Ramos (cell line): Measurements from ENCODE around the gene PERM1.

Experiments
- in situ Hi-C: fragments of 300-500 bp; cut with MboI; formaldehyde crosslinking; loops from one replicate; pipeline ENCODE4 v1.14.3; 2022; ENCODE audit warnings: low sequenced_read_pairs; ENCODE audit not compliant: unreplicated experiment

Gene PERM1

DNA sequence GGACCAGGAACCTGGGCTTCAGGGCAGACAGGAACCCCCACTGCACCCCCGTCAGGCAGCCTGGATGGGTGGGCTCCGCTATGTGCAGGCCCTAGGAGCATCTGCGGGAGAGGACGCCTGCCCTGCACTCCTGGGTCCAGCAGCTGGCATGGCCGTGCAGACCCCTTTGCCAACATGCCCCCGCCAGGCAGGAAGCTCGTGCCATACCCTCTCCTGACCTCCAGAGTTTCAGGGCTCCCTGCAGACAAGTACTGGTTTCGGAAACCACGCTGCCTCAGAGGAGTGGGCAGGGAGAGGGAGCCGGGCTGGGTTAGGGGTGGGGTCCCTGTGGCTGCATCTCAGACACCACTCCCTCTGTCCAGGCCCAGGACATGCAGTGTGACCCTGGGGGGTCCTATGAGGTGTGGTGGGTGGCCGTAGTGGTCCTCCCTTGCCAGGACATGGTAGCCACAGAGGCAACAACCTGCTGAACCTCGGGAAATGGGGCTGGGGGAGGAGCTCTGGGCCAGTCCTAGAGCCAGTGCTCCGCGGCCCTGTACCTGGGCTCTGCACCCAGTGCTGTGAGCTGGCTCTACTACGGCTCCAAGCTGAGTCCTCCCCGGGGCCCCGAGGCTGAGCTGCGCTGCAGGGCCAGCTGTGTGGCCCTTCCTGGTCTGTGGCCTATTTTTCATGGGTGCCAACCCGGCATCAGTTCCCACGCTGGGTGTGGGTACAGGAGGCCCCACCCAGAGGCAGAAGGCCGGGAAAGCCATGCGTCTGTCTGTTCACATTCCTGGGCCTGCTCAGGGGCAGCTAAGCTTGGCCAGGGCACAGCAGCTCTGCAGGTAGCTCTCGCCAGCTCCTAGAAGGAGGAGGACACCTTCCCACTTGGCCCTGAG is 14.2 kb downstream of the PERM1 start:
- in situ Hi-C loops = no loop called here

DNA sequence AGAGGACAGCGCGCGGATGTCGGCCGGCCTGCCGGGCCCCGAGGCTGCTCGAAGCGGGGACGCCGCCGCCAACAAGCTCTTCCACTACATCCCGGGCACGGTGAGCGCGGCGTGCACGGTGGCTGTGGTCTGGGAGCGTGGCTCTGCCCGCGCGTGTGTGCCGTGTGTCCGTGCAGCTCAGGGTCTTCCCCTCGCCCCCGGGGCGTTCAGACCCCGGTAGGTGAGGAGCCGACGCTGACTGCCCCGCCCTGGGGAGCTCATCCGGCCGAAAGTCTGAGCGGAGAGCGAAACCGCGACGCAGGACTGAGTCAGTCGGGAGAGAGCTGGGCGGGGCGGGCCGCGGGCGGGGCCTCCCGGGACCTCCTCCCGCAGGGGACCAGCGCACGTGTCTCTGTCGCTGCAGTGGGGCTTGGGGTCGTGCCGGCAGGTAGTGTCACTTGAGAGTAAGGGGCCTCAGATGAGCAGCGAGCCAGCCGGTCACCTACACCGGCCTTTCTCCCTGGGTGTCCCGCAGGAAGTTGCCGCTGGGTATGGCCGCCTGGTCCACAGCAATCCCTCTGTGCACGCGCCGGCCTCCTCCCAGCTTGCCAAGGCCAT is 15.1 kb downstream of the PERM1 start:
- in situ Hi-C loops = no loop called here

DNA sequence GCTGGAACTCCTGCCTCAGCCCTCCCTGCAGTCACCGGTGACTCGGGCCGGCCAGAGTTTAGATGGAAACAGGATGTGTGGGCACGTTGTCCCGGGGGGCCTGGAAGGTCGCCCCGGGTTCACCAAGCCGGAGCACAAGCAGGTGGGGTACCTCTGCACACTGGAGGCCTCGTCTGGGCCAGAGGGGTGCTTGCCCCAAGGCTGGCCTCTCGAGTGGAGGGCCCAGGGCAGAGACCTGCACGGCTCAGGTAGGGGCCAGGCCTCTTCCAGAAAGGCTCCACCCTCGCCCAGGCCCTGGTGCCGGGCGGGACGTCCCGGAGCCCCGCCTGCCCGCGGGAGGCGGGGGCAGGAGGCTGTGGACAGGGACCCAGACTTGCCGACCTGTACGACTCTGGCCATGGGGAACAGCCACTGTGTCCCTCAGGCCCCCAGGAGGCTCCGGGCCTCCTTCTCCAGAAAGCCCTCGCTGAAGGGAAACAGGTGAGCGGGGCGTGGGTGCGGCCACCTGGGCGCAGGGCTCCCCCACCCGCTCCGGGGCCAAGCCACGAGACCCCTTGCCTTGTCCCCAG is 15.7 kb downstream of the PERM1 start, which contains the start of gene PLEKHN1:
TSS of gene PLEKHN1 (plus strand) at position 348 of the 569 bp plus-strand sequence. CDS start at position 398, 50 bp downstream.
- in situ Hi-C loops = no loop called here

DNA sequence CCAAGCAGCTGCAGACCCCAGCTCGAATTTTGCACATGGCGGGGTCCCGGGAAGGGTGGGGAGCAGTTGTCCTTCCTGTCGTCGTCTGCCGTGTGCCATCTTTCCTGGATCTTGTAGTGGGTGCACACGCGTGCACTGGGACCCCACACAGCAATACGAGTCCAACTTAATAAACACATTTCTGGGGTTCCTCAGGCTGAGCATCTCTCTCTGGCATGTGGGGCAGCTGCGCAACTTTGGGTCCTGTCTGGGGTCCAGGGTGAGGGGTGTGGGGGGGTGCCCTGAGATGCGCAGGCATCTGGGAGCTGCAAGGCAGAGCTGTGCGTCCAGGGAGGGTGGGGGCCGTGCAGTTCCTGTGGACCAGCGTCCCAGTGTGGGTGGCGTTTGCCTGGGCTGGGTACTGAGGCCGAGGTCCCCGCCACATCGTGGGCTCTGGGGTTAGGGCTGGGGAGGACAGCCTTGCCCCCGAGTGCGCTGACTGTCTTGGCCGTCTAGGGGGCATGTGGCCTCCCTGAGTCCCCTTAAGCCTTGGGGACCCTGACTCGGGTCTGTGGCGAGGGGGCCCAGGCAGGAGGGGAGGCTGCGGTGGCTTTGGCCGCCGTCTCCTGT is 16.3 kb downstream of the PERM1 start:
- in situ Hi-C loops = no loop called here

DNA sequence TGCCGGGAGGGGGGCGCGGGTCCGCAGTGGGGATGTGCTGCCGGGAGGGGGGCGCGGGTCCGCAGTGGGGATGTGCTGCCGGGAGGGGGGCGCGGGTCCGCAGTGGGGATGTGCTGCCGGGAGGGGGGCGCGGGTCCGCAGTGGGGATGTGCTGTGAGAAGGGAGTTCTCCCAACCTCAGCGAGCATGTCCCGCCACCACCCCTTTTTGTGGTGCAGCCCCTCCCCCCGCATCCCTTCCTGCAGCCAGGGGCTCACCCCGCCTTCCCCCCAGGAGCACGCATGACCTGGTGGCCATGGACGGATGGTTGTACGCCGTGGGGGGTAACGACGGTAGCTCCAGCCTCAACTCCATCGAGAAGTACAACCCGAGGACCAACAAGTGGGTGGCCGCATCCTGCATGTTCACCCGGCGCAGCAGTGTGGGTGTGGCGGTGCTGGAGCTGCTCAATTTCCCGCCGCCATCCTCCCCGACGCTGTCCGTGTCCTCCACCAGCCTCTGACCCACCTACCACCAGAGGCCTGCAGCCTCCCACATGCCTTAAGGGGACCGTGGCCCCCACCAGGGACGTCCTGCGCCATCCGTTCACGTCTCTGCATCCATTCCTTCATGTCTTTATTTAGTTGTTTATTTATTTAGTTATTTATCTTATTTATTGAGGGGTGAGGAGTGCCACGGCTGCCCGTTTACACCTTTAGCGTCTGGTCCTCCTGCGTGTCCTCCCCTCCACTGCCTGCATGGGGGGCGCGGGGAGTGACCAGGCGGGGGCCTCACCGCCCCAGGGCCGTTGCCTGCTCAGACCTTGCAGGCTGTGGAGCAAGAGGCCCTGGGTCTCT is 17.0 kb downstream of the PERM1 start:
- in situ Hi-C loops = no loop called here

DNA sequence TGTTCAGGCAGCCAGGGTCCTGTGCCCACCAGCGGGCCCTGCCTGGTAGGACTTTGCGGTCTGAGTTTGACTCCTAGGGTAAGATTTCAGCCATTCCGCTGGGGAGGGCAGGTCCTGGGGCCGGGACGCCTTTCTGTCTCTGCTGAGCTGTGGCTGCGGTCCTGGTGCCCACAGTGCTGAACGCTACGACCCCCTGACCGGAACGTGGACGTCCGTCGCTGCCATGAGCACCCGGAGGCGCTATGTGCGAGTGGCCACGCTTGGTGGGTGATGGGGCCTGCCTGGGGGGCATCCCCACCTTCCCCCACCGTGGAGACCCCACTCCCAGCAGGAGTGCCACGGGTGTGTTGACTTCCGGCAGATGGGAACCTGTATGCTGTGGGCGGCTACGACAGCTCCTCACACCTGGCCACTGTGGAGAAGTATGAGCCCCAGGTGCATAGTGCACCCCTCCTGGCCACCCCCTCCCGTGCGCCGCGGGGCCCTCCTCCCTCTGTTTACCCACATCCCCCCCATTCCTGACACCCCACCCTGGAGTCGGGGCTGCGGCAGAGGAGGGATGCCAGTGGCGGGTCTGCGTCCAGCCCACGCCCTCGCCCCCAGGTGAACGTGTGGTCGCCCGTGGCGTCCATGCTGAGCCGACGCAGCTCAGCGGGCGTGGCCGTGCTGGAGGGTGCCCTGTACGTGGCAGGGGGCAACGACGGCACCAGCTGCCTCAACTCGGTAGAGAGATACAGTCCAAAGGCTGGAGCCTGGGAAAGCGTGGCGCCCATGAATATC is 18.0 kb downstream of the PERM1 start:
- in situ Hi-C loops = no loop called here

DNA sequence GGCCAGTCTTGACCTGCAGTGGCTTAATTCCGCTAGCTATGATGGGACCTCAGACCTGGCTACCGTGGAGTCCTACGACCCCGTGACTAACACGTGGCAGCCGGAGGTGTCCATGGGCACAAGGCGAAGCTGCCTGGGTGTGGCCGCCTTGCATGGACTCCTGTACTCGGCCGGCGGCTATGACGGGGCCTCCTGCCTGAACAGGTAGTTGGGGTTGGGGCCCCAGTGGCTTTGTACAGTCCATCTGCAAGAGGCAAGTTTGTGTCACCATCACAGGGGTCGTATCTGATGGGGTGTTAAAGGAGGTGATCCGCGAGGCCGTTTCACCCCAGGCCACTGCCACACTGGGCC is 18.6 kb downstream of the PERM1 start:
- in situ Hi-C loops = no loop called here

DNA sequence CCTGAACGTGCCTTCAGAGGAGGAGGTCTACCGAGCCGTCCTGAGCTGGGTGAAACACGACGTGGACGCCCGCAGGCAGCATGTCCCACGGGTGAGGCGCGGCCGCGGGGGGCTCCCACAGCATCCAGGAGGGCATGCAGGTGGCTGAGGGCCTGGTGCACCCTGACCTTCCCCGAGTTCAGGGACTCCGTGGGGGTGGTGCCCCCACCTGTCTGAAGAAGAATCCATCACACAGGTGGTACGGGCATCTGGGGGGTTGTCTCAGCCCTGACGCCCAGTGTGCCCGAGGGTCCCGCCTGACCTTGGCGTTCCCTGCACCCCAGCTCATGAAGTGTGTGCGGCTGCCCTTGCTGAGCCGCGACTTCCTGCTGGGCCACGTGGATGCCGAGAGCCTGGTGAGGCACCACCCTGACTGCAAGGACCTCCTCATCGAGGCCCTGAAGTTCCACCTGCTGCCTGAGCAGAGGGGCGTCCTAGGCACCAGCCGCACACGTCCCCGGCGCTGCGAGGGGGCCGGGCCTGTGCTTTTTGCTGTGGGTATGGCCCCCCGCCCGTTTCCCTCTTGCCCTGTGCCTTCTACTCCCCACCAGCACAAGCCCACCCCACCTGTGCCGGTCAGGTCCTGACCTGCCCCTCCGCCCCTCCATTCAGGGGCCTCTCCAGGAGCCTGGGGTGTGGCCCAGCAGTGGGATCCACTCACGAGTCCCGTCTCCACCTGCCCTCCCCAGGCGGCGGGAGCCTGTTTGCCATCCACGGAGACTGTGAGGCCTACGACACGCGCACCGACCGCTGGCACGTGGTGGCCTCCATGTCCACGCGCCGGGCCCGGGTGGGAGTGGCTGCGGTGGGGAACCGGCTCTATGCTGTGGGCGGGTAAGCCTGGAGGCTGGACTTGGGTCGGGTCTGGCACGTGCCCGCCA is 19.3 kb downstream of the PERM1 start:
- in situ Hi-C loops = no loop called here

DNA sequence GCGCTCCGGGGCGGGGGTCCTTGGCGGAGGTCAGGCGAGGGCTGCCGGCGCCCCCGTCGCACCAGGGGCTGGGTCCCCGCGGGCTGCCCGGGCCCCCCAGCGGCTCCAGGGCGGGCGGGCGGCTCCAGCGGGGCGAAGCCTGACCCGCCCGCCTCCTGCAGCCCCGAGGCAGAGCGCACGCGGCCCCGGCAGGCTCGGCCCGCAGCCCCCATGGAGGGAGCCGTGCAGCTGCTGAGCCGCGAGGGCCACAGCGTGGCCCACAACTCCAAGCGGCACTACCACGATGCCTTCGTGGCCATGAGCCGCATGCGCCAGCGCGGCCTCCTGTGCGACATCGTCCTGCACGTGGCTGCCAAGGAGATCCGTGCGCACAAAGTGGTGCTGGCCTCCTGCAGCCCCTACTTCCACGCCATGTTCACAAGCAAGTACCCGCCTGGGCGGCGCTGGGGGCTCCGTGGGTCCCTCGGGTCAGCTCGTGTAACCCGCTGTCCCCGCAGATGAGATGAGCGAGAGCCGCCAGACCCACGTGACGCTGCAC is 20.7 kb downstream of the PERM1 start:
- in situ Hi-C loops = no loop called here

DNA sequence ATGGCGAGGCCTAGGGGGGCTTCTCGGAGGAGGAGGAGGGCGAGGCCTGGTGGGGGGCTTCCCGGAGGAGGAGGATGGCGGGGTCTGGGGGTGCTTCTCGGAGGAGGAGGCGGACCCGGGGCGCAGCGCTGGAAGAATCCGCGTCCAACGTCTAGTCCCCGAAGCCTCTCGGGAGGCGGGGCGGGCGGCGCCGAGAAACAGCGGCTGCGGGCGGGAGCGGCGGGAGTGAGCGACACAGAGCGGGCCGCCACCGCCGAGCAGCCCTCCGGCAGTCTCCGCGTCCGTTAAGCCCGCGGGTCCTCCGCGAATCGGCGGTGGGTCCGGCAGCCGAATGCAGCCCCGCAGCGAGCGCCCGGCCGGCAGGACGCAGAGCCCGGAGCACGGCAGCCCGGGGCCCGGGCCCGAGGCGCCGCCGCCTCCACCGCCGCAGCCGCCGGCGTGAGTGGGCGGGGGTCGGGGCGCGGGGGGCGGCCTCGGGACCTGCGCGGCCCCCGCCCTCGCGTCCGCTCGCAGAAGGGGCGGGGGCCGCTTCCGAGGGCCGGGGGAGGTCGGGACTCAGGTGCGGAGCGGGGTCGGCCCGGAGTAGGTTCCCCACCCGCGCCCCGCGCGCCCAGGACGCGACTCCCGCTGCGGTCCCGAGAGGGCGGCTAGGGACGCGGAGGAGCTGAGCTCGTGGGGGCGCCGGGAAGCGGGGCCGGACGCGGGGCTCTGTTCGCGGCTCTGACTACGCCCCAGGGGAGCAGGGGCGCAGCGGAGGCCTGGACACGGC is 21.3 kb downstream of the PERM1 start, which contains the start of gene KLHL17:
TSS of gene KLHL17 (plus strand) at position 222 of the 769 bp plus-strand sequence. CDS start at position 332, 110 bp downstream.
- in situ Hi-C loops = no loop called here

DNA sequence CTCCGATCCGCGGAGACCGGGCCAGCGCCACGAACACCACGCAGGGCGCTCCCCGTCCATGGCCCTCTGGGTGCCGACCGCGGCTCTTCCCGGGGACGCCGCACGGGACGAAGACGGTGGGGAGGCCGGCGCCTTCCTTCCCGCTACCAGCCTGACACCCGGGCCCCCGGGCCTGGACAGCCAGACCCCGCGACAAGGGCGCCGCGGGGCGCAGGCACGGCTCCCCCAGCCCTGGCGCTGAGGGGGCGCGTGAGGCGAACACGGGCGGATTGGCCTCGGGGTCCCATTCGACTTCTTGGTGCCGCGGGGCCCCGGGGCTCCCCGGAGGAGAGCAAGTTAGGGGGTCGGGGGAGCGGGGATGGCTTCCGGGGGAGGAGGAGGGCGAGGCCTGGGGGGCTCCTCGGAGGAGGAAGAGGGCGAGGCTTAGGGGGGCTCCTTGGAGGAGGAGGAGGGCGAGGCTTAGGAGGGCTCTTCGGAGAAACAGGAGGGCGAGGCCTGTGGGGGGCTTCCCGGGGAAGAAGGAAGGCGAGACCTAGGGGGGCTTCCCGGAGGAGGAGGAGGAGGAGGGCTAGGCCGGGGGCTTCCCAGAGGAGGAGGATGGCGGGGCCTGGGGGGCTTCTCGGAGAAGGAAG is 22.0 kb downstream of the PERM1 start:
- in situ Hi-C loops = no loop called here

DNA sequence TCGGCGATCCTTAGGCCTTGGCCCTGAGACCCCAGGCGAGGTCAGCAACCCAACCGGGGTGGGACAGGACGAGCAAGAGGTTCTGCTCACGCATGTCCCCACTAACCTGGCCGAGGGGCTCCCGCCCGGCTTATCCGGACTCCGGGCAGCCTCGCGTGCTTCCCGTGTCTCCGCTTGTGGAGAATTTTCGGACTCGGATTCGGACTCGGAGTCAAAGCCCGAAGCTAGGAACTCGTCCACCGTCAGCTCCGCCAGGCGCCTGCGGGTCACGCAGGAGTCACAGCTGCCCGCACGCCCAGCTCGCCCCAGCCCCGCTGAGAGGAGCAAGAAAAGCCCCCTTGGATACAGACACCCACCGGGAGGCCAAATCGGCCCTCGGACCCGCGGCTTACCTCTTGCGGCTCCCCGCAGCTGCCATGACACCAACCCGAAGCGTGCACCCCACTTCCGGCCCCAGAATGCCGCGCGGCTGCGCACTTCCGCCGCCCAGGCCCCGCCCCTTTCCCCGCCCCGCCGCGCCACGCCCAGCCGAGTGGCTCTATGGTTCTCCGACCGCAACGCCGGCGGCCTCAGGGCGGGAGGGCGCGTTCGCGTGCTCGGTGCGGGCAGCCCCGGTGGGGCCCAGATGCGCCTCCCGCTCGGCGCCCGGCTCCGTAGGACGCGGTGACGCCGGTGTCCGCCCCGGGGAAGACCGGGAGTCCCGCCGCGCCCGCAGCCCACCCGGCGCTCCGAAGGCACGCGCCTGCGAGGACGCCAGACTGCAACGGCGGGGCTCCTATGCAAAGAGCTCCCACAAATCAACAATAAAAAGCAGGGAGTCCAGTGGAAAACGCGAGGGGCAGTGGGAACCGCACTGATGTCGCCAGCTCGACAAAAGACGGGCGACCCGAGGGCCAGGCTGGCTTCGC is 22.8 kb downstream of the PERM1 start, which contains the start of gene NOC2L:
TSS of gene NOC2L (minus strand) at position 434 of the 908 bp plus-strand sequence. CDS start at position 418, 16 bp downstream.
- in situ Hi-C loops = no loop called here

DNA sequence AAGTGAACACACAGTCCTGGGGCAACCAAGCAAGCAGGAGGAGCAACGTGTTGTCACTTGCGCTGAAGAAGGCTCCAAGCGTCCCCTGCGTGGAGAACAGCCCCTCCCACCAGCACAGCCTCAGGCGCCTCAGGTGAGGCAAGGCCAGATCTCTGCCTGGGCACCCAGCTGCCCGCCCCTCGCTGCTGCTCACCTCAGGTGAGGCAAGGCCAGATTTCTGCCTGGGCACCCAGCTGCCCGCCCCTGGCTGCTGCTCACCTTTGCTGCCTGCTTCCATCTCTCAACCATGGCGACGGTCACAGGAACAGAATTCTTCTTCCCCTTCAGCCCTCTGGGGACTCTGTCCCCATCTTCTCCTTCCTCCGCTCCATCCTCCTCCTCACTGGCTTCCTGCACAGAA is 25.3 kb downstream of the PERM1 start:
- in situ Hi-C loops = no loop called here

DNA sequence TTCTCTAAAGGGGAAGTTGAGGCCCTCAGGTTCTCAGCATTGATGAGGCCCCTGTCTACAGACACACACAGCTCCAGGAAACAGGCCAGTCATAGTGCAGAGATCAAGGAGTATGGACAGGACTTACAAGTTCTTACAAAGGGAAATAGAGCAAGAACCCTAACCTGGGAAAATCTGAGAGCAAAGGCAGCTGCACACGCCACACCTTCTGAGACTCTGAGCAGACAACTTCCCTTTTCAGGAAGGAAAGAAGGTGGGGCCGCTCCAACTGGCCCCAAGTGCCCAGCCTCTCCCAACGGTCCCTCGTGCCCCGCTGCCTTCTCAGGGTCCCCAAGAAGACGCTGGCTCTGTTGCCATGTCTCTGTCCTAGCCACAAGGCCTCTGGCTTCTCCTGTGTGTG is 26.4 kb downstream of the PERM1 start:
- in situ Hi-C loops = no loop called here

DNA sequence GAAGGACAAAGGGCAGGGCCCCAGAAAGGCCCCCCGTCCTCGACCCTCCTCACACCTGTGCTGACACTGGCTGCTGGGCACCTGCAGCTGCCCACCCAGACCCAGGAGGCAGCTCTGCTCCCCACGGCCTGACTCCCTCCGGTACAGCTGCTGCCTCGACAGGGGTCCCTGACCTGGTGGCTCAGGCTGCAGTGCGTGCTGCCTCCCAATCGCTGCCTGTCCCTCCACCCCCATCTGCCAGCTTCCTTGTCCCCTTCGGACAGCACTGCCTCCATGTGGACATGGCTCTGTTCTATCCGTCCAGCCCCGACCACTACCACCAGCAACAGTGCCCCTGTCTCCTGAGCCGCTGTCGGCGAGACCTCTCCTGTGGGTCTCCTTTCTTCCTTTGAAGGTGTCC is 27.0 kb downstream of the PERM1 start:
- in situ Hi-C loops = no loop called here
